ENCODE results near the gene TSSK6. TPM values are rescaled to one million over a fixed set of nuclear protein-coding genes. Genes with fewer than 3 reads are reported as not detected.

TSSK6 gene
- total RNA-seq, 1 experiment from 2014 or later = 3.1 TPM

- TF ChIP-seq CTCF (IDR thresholded peaks at IDR 0.05; ENCODE audit: unreplicated experiment) = no peak
- Mint-ChIP-seq H3K4me1 (ENCODE audit: low read depth, unreplicated experiment) (peaks cover 34% of the 10 kb centered on the region), H3K36me3 (ENCODE audit: insufficient read depth, unreplicated experiment) (peaks cover 31% of the 10 kb centered on the region), H3K27me3 (ENCODE audit: unreplicated experiment) (no peaks in the 10 kb centered on the region), H3K4me3 (ENCODE audit: low read depth, unreplicated experiment) (peak overlapping the region; percentile 30), H3K9me3 (ENCODE audit: low read depth, unreplicated experiment) (no peaks in the 10 kb centered on the region), H3K27ac (ENCODE audit: unreplicated experiment) (peak overlapping the region; percentile 88)
- no TSS peak for BruUV-seq (replicated peaks)
- DNase-seq = no peak
- intact Hi-C loops (cut with micrococcal nuclease; ENCODE audit: unreplicated experiment) = loop anchor here (1.0 to 5.0 kb wide), 2 partner anchors 83 to 123 kb away; partner anchors contain the start of gene GATAD2A
- CTCF ChIA-PET = interaction anchor here (0.5 to 2.6 kb wide), 7 partner anchors 45 to 344 kb away, joined by 3 to 20 read pairs (median 3); no protein-coding TSS in a partner anchor
These were observed 25.5 kb downstream of the TSSK6 start for GRCh38 chr19:19489804-19490204.

DNA sequence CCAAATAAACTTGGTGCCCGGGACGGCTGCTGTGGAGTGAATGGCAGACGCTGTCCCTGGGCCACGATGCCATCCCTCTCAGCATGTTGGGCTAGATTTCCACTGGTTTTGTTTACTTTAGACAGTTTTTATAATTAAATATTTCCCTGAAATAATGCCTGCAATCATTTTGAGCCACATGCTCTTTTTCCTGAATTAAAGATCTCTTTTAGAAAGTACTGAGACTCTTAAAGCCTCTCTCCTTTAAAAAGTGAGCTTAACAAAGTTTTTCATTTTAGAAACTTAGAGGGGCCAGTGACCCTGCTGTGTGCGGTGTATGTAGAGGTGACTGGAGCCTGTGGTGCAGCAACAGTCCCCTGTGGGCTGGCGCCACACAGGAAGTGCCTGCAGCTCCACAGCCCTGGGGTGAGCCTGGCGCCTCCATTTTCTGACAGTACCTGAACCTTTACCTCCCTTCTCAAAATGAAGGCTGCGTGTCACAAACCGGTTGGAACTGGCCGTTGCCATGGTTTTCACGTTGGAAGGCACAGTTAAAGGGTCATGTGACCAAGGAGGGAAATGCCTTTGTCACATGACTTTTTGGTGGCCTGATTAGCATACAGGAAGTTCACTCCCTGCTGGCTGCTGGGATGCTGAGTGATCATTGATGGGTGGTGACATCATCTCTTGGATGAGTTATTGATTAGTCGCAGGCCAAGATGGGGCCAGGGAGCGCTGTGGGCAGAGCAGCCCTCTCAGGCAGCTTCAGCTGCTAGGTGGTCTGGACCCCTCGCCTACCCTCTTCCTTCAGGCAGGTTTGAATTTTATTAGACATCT is 26.3 kb downstream of the TSSK6 start:
- peak; percentile 76 for DNase-seq
- Mint-ChIP-seq H3K27me3 (ENCODE audit: unreplicated experiment) (no peaks in the 10 kb centered on the region), H3K27ac (ENCODE audit: unreplicated experiment) (peak overlapping the region; percentile 88), H3K9me3 (ENCODE audit: low read depth, unreplicated experiment) (no peaks in the 10 kb centered on the region), H3K4me3 (ENCODE audit: low read depth, unreplicated experiment) (peak overlapping the region; percentile 30), H3K36me3 (ENCODE audit: insufficient read depth, unreplicated experiment) (peaks cover 27% of the 10 kb centered on the region), H3K4me1 (ENCODE audit: low read depth, unreplicated experiment) (peaks cover 34% of the 10 kb centered on the region)
- BruUV-seq (replicated peaks) = no TSS peak
- CTCF ChIA-PET = interaction anchor here (0.5 to 2.6 kb wide), 5 partner anchors 45 to 124 kb away, joined by 3 to 20 read pairs (median 5); no protein-coding TSS in a partner anchor
- TF ChIP-seq CTCF (IDR thresholded peaks at IDR 0.05; ENCODE audit: unreplicated experiment) = no peak
- intact Hi-C loops (cut with micrococcal nuclease; ENCODE audit: unreplicated experiment) = loop anchor here (5.0 kb wide), 1 partner anchor 82 kb away; the partner anchor contains the start of gene GATAD2A

DNA sequence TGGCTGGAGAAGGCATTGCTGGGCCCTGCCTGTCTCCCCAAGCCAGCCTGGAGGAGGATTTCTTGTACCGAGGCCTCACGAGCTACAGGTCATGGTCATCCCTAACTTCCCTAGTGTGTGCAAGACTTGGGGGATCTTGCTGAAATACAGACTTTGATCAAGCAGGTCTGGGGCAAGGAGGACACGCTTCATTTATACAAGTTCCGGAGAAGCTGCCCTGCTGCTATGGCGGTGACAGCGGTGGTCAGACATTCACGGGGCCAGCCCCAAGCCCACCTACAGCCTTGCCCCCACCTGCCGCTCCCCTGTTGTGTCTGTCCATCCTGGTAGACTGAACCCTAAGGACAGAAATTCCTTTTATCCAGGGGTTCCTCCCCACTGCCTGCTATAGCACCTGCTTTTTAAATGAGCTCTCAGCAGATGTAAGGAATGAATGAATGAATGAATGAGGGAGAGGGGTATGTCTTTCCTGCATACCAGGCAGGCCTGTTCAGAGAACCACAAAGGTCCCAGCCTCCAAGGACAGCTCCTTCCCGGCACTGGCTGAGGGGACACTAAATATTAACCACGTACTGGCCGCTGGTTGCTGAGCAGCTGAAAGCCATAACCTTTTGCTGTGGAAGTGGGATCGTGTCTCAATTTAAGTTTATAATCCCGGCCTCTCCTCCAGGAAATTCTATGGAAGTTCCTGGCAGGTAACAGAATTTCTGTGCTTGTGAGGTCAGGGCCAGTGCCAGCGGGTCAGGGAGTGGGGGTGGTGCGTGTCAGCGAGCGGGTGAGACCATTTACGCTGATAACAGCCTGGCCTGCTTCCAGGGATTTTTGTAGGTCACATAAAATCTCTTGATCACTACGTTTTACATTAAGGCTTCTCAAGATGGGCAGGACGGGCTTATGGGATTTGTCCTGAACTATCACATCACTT is 27.1 kb downstream of the TSSK6 start:
- CTCF ChIA-PET = interaction anchor here (0.9 to 2.6 kb wide), 3 partner anchors 115 to 122 kb away, joined by 3 to 20 read pairs (median 3); no protein-coding TSS in a partner anchor
- BruUV-seq (replicated peaks) = no TSS peak
- DNase-seq = peak; percentile 7
- H3K4me3 Mint-ChIP-seq (ENCODE audit: low read depth, unreplicated experiment) = peak overlapping the region; percentile 30
- no peak for TF ChIP-seq CTCF (IDR thresholded peaks at IDR 0.05; ENCODE audit: unreplicated experiment)
- intact Hi-C loops (cut with micrococcal nuclease; ENCODE audit: unreplicated experiment) = loop anchor here (5.0 kb wide), 1 partner anchor 81 kb away; the partner anchor contains the start of gene GATAD2A
- H3K9me3 Mint-ChIP-seq (ENCODE audit: low read depth, unreplicated experiment) = no peaks in the 10 kb centered on the region
- peaks cover 28% of the 10 kb centered on the region for H3K36me3 Mint-ChIP-seq (ENCODE audit: insufficient read depth, unreplicated experiment)
- peak overlapping the region; percentile 88 for H3K27ac Mint-ChIP-seq (ENCODE audit: unreplicated experiment)
- no peaks in the 10 kb centered on the region for H3K27me3 Mint-ChIP-seq (ENCODE audit: unreplicated experiment)
- H3K4me1 Mint-ChIP-seq (ENCODE audit: low read depth, unreplicated experiment) = peaks cover 34% of the 10 kb centered on the region
